Mucosa of descending colon (tissue), 3 donors: Measurements from ENCODE around the gene TPM1. TPM values are rescaled to one million over a fixed set of nuclear protein-coding genes. Genes with fewer than 3 reads are reported as not detected.
A peak's percentile ranks its signal among the peaks of the same experiment; 100 is the strongest.

Experiments
- ATAC-seq: fragments of 200-7000 bp; cut with Tn5 transposase; one replicate; pipeline ENCODE4 v1.9.1; 2020; ENCODE audit warnings: mild to moderate bottlenecking, moderate library complexity
- DNase-seq, 3 donors: peaks; one replicate each; pipeline ENCODE4 v3.0.0-alpha.2; 2020
- H3K36me3 ChIP-seq: fragments of 200-600 bp; one replicate; pipeline ENCODE4 v1.8.0; 2021; ENCODE audit warnings: low read depth, mild to moderate bottlenecking
- H3K4me1 ChIP-seq: fragments of 200-600 bp; one replicate; pipeline ENCODE4 v1.8.0; 2021; ENCODE audit warnings: low read depth, mild to moderate bottlenecking
- H3K4me3 ChIP-seq: fragments of 200-600 bp; one replicate; pipeline ENCODE4 v1.8.0; 2021; ENCODE audit warnings: mild to moderate bottlenecking
- H3K9me3 ChIP-seq: fragments of 200-600 bp; one replicate; pipeline ENCODE4 v1.8.0; 2021; ENCODE audit warnings: mild to moderate bottlenecking
- CTCF ChIP-seq: fragments of 200-600 bp; IDR thresholded peaks from one replicate; pipeline ENCODE4 v1.8.0; 2022; ENCODE audit warnings: antibody characterized with exemption, mild to moderate bottlenecking
- intact Hi-C, 2 donors: fragments of 100-400 bp; cut with DNase I in 1 of 2; cut with micrococcal nuclease in 1 of 2; formaldehyde crosslinking; loops; one replicate each; pipeline versions ENCODE4 v1.11.0 to v1.11.1; 2022; cut with DNase I, micrococcal nuclease
- total RNA-seq, 3 donors: library from RNA; stranded (reverse); fragmentation: NEBNext Ultra II Directional in 2 of 3; extraction: Animal tissue kit (Norgen Biotek cat#: 25700) in 2 of 3; gene quantifications; one replicate each; pipeline versions ENCODE4 v1.2.1 to v1.2.4, GENCODE V29; 2021 to 2023
- donor health status: DM: no; HTN: no; CAD: no; lungs with moderate emphysema.
- donor health status: DM: no; HTN: no; CAD: no.
- donor health status: DM: no; HTN: yes; CAD: no.

TPM1 gene
- total RNA-seq, 3 donors from 2014 or later: 613 to 1,704 (median 696) TPM

- no peak for TF ChIP-seq CTCF
- no peaks in the 10 kb centered on the region for H3K4me1 ChIP-seq
- peak; percentile 50 for ATAC-seq
- DNase-seq: no peak
- H3K36me3 ChIP-seq: no peaks in the 10 kb centered on the region
- no peaks in the 10 kb centered on the region for H3K9me3 ChIP-seq
- H3K4me3 ChIP-seq: no peak overlapping the region
- intact Hi-C loops: no loop called here
Observed at GRCh38 chr15:63019511-63020109, 22.9 kb upstream of the TPM1 start.

GRCh38 chr15:63020128-63020527, 22.4 kb upstream of the TPM1 start:
- Histone ChIP-seq H3K9me3 (no peaks in the 10 kb centered on the region), H3K4me3 (no peak overlapping the region), H3K4me1 (no peaks in the 10 kb centered on the region), H3K36me3 (no peaks in the 10 kb centered on the region)
- intact Hi-C loops: no loop called here
- ATAC-seq (no peak), DNase-seq (no peak)
- TF ChIP-seq CTCF: no peak

- no peaks in the 10 kb centered on the region for H3K9me3 ChIP-seq
- DNase-seq (no peak), ATAC-seq (no peak)
- no peaks in the 10 kb centered on the region for H3K36me3 ChIP-seq
- TF ChIP-seq CTCF: no peak
- no peak overlapping the region for H3K4me3 ChIP-seq
- H3K4me1 ChIP-seq: no peaks in the 10 kb centered on the region
- intact Hi-C loops: no loop called here
Observed at GRCh38 chr15:63020759-63021430, 21.7 kb upstream of the TPM1 start.

GRCh38 chr15:63022181-63022580, 20.4 kb upstream of the TPM1 start:
- DNase-seq (no peak), ATAC-seq (peak; percentile 44)
- H3K36me3 ChIP-seq: no peaks in the 10 kb centered on the region
- no peaks in the 10 kb centered on the region for H3K9me3 ChIP-seq
- H3K4me1 ChIP-seq: no peaks in the 10 kb centered on the region
- TF ChIP-seq CTCF: no peak
- H3K4me3 ChIP-seq: no peak overlapping the region
- intact Hi-C loops: no loop called here

GRCh38 chr15:63022663-63023062, 19.9 kb upstream of the TPM1 start:
- Histone ChIP-seq H3K9me3 (no peaks in the 10 kb centered on the region), H3K4me3 (no peak overlapping the region), H3K36me3 (no peaks in the 10 kb centered on the region), H3K4me1 (no peaks in the 10 kb centered on the region)
- no peak for TF ChIP-seq CTCF
- ATAC-seq: no peak
- no peak for DNase-seq
- intact Hi-C loops: no loop called here
